Measurements from ENCODE around the gene MPDZ. TPM values are rescaled to one million over a fixed set of nuclear protein-coding genes. Genes with fewer than 3 reads are reported as not detected.

Gene MPDZ, protein sequence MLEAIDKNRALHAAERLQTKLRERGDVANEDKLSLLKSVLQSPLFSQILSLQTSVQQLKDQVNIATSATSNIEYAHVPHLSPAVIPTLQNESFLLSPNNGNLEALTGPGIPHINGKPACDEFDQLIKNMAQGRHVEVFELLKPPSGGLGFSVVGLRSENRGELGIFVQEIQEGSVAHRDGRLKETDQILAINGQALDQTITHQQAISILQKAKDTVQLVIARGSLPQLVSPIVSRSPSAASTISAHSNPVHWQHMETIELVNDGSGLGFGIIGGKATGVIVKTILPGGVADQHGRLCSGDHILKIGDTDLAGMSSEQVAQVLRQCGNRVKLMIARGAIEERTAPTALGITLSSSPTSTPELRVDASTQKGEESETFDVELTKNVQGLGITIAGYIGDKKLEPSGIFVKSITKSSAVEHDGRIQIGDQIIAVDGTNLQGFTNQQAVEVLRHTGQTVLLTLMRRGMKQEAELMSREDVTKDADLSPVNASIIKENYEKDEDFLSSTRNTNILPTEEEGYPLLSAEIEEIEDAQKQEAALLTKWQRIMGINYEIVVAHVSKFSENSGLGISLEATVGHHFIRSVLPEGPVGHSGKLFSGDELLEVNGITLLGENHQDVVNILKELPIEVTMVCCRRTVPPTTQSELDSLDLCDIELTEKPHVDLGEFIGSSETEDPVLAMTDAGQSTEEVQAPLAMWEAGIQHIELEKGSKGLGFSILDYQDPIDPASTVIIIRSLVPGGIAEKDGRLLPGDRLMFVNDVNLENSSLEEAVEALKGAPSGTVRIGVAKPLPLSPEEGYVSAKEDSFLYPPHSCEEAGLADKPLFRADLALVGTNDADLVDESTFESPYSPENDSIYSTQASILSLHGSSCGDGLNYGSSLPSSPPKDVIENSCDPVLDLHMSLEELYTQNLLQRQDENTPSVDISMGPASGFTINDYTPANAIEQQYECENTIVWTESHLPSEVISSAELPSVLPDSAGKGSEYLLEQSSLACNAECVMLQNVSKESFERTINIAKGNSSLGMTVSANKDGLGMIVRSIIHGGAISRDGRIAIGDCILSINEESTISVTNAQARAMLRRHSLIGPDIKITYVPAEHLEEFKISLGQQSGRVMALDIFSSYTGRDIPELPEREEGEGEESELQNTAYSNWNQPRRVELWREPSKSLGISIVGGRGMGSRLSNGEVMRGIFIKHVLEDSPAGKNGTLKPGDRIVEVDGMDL (N-terminal part only)
- polyA plus RNA-seq (2012; ENCODE audit: missing spikeins), result not detected

DNA sequence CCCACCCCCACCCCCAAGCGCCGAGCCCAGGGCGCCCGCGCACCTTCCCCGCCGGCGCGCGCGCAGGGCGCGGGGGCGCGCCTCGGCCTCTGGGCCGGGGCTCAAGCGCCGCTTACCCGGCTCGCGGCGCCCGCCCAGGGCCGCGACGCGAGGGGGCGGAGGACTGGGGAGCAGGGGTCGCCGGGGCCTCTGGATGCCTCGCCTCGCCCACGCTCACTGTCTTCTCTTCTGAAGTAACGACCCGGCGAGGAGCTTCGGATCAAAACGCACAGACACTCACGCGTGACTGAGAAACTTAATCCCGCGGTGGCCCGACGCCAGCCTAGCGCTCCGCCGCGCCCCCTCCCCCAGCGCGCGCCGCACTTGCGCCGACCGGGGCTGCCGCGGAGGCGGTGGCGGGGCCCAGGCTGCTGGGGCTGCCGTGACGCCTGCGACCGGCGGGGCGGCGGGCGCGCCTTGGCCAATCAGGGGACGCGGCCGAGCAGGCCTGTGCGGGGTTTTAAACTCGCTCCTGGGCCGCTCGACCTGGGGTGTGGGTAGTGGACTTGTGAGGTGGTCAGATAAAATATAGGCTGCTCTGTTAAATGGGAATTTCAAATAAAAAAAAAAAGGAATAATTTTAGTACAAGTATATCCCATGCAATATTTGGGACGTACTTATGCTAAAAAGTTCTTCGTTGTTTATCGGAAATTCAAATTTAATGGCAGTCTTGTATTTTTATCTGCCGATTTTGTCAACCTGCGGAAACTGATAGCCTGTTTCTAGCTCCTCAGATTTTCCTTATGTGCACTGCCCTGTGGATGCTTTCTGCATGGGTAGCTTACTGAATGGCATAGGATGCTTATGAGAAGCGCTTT lies at the start of gene MPDZ:
TSS of gene MPDZ (minus strand) at position 409 of the 858 bp plus-strand sequence. CDS start 29,377 bp downstream, outside the sequence.
- FAIRE-seq, result no peak
- no peak for DNase-seq (ENCODE audit: insufficient read length)
- TF ChIP-seq POLR2A (IDR thresholded peaks at IDR 0.05; ENCODE audit: low read depth, low read length) (no peak), TAF1 (IDR thresholded peaks at IDR 0.05; ENCODE audit: borderline replicate concordance, low read depth, low read length) (no peak), POLR2AphosphoS5 (IDR thresholded peaks at IDR 0.05; ENCODE audit: low read depth, low read length) (no peak)

DNA sequence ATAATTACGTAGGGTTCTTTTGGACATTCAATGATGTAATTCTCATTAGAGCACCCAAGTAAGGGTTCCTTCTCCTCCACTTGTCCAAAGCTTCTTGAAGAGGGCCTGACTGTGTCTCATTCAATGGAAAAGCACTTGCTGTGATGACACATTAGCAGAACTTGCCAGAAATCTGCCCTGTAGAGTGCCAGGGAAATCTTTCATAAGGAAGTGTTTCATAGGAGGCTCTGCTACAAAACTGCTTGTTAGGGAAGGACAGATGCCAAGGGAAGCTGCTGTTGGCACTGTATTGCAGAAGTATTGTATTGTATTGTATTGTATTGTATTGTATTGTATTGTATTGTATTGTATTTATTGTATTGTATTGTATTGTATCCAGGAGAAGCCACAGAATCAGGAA lies 45.5 kb upstream of the MPDZ start:
- no peak for DNase-seq (ENCODE audit: insufficient read length)
- no peak for FAIRE-seq

DNA sequence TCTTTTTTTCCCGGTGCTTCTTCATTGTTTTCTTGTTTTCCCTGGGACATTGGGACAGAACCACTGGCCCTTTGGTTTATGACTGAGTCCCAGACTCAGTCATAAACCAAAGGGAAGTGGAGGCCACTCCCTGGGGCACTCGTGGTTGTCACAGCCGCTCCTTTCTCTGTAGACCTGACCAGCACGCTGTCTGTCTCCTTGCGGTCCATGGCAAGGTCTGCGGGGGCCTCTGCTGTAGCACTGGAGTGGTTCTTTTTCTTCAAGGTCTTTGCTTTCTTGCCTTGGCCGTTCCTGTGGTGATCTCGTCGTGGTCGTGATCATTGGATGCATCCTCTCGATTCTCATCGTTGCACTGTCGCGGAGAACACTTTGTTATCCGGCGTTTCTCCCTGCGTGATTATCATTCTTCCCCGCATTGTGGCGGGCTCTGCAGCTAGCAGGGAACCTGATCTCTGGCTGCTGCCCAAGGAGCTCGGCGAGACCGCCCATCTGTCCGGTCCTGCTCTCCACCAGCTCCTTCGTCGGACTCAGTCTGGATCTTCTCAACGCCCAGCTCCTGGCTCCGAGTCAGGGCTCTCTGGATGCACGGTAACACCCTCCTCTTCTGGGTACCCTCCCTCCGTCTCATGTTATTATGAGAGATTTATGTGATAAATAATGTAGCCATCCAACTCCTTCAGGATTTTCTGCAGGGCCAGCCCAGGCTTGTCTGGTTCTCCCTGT lies 43.5 kb upstream of the MPDZ start:
- no peak for TF ChIP-seq POLR2AphosphoS5 (IDR thresholded peaks at IDR 0.05; ENCODE audit: low read depth, low read length)
- no peak for TF ChIP-seq TAF1 (IDR thresholded peaks at IDR 0.05; ENCODE audit: borderline replicate concordance, low read depth, low read length)
- TF ChIP-seq POLR2A (IDR thresholded peaks at IDR 0.05; ENCODE audit: low read depth, low read length), result no peak
- FAIRE-seq (no peak), DNase-seq (ENCODE audit: insufficient read length) (no peak)

More for the DNA sequence above, 45.5 kb upstream of the MPDZ start:
- no peak for TF ChIP-seq POLR2A (IDR thresholded peaks at IDR 0.05; ENCODE audit: low read depth, low read length)
- TF ChIP-seq POLR2AphosphoS5 (IDR thresholded peaks at IDR 0.05; ENCODE audit: low read depth, low read length), result no peak
- no peak for TF ChIP-seq TAF1 (IDR thresholded peaks at IDR 0.05; ENCODE audit: borderline replicate concordance, low read depth, low read length)

DNA sequence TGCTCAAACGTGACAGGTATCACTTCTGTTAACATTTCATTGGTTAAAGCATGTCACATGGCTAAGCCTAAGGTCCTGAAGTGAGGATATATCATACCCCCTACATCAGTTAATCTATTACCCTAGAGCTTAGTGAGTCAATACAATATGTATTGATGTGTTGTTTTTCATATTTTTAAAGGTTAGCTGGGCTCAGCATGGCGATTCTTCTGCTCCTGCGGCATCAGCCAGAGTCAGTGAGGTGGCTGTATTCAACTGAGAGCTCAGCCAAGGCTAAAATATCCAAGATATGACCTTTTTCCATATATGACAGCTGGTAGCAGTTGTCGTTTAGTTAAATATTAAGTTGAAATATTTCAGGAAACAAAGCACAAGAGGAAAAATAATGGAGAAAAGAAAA lies 38.5 kb upstream of the MPDZ start:
- no peak for DNase-seq (ENCODE audit: insufficient read length)
- TF ChIP-seq TAF1 (IDR thresholded peaks at IDR 0.05; ENCODE audit: borderline replicate concordance, low read depth, low read length), result no peak
- no peak for TF ChIP-seq POLR2A (IDR thresholded peaks at IDR 0.05; ENCODE audit: low read depth, low read length)
- no peak for TF ChIP-seq POLR2AphosphoS5 (IDR thresholded peaks at IDR 0.05; ENCODE audit: low read depth, low read length)
- no peak for FAIRE-seq

DNA sequence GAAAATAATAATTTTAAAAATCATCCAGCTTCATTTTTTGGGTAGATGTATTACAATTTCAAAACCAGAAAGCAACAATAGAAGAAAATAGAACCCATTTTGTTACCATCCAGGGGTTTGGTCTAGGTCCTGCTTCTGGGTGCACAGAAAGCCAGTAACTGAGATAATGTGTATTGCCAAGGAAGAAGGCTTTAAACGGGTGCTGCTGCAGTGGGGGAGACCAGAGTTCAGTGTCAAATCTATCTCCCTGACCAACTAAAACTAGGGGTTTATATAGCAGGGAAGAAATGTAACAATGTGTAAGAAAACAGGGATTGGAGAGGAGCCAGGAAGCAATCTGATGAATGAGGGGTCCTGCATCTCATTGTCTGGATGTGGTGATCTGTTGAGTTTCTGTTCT lies 17.5 kb upstream of the MPDZ start:
- no peak for TF ChIP-seq POLR2A (IDR thresholded peaks at IDR 0.05; ENCODE audit: low read depth, low read length)
- TF ChIP-seq TAF1 (IDR thresholded peaks at IDR 0.05; ENCODE audit: borderline replicate concordance, low read depth, low read length), result no peak
- no peak for TF ChIP-seq POLR2AphosphoS5 (IDR thresholded peaks at IDR 0.05; ENCODE audit: low read depth, low read length)
- FAIRE-seq (no peak), DNase-seq (ENCODE audit: insufficient read length) (no peak)

DNA sequence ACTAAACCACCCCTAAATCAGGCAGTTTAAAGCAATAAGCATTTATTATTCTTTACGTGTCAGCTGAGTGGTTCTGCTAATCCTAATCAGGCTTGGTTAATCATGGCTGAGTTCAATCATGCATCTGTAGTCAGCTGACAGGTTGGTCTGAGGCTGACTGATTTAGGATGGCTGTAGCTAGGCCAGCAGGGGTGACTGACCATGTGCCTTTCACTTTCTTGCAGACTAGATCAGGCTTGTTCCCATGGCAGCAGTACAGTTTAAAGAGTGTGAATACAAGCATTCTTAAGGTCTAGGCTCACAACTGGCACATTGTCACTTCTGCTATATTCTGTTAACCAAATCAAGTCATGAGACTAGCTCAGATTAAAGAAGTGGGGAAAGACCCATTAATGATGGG lies 16.1 kb upstream of the MPDZ start:
- TF ChIP-seq POLR2AphosphoS5 (IDR thresholded peaks at IDR 0.05; ENCODE audit: low read depth, low read length) (no peak), POLR2A (IDR thresholded peaks at IDR 0.05; ENCODE audit: low read depth, low read length) (no peak), TAF1 (IDR thresholded peaks at IDR 0.05; ENCODE audit: borderline replicate concordance, low read depth, low read length) (no peak)
- FAIRE-seq, result no peak
- DNase-seq (ENCODE audit: insufficient read length), result no peak

DNA sequence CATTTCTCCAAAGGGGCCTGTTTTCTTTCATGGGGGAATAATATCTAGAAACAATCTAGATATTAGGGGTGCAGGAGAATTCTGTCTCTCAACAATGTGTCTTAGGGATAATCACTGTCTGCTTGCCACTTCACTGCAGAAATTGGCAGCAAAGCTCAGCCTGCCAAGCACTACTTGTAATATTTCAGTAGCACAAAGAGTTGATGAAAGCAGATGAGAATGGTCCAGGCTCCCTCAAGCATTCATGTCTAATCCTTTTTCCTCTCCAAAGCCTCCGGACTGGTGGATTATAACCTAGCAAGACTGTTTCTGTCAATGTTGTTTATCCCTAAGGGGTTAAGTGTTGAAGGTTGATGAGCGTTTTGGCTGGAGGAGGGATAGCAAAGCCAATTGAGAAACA lies 13.3 kb upstream of the MPDZ start:
- FAIRE-seq (no peak), DNase-seq (ENCODE audit: insufficient read length) (no peak)
- TF ChIP-seq TAF1 (IDR thresholded peaks at IDR 0.05; ENCODE audit: borderline replicate concordance, low read depth, low read length) (no peak), POLR2A (IDR thresholded peaks at IDR 0.05; ENCODE audit: low read depth, low read length) (no peak), POLR2AphosphoS5 (IDR thresholded peaks at IDR 0.05; ENCODE audit: low read depth, low read length) (no peak)

DNA sequence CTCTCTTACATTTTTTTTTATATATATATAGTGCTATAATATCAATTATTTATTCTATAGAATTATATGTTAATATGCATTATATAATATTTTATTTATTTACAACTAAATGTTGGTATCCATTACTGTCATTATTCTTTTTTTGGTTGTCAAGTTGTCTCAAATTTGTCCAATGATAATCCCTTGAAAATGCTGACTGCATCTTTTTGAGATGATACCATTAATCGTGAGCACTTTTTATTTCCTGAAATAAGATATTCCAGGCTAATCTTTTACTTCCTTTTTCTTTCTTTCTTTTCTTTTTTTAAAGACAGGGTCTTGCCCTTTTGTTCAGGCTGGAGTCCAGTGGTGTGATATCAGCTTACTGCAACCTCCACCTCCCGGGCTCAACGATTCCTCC lies 12.7 kb upstream of the MPDZ start:
- no peak for FAIRE-seq
- DNase-seq (ENCODE audit: insufficient read length), result no peak
- no peak for TF ChIP-seq POLR2A (IDR thresholded peaks at IDR 0.05; ENCODE audit: low read depth, low read length)
- no peak for TF ChIP-seq TAF1 (IDR thresholded peaks at IDR 0.05; ENCODE audit: borderline replicate concordance, low read depth, low read length)
- no peak for TF ChIP-seq POLR2AphosphoS5 (IDR thresholded peaks at IDR 0.05; ENCODE audit: low read depth, low read length)

DNA sequence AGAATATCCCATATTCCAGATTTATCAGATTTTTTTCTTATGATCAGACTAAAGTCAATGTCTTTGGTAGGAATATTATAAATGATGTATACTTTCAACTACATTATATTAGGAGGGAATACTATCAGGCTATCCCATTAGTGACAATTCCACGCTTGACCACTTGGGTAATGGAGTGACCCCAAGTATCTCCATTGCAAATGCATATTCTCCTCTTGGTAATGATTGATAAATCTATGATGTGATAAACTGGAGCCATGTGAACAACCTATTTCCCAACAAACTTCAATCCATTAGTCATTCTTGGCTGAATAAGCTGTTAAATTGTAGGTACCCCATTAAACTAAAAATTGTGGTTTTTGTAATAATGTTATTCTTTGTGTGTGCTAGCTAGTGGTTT lies 12.2 kb upstream of the MPDZ start:
- no peak for DNase-seq (ENCODE audit: insufficient read length)
- FAIRE-seq, result no peak
- TF ChIP-seq POLR2AphosphoS5 (IDR thresholded peaks at IDR 0.05; ENCODE audit: low read depth, low read length) (no peak), TAF1 (IDR thresholded peaks at IDR 0.05; ENCODE audit: borderline replicate concordance, low read depth, low read length) (no peak), POLR2A (IDR thresholded peaks at IDR 0.05; ENCODE audit: low read depth, low read length) (no peak)

DNA sequence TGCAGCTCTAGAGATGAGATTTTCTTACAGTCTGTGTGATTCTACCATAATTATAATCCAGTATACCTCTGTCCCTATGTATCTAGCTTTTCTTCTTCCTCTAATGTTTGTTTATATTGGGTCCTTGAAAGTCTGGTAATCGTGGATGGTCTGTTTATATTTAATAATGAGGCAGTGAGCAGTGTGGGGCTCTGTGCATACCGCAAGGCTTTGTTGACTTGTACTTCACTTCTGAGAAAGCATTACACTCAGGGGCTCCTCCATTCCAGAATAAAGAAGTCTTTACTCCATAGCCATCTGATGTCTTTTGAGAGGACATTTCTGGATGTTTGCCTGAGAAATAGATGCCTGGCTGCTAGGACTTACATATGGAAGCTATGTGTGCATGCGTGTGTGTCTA lies 4.5 kb upstream of the MPDZ start:
- DNase-seq (ENCODE audit: insufficient read length) (no peak), FAIRE-seq (no peak)
- TF ChIP-seq POLR2AphosphoS5 (IDR thresholded peaks at IDR 0.05; ENCODE audit: low read depth, low read length) (no peak), POLR2A (IDR thresholded peaks at IDR 0.05; ENCODE audit: low read depth, low read length) (no peak), TAF1 (IDR thresholded peaks at IDR 0.05; ENCODE audit: borderline replicate concordance, low read depth, low read length) (no peak)
